GM19023 (cell line): ENCODE results near the gene RUVBL2.

Experiments
- ATAC-seq: cut with Tn5 transposase; IDR thresholded peaks from one replicate; pipeline ENCODE4 v1.9.1; 2021; ENCODE audit warnings: mild to moderate bottlenecking, moderate library complexity; ENCODE audit not compliant: unreplicated experiment

RUVBL2 gene

DNA sequence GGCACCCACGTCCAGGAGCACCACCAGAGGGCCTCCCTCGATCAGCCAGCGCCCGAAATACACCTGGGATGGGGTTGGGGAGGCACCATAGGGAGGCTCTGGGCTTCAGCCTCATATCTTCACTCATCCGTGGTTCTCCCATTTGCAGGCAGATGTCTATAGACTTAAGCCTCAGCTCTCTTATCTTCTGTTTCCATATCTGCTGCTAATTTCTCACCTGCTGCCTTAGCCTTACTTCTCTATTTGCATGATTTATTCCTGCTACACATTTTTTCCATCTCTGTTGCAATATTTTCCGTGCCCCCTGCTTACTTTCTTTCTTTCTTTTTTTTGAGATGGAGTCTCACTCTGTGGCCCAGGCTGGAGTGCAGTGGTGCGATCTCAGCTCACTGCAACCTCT lies 6.4 kb upstream of the RUVBL2 start:
- ATAC-seq = no peak

DNA sequence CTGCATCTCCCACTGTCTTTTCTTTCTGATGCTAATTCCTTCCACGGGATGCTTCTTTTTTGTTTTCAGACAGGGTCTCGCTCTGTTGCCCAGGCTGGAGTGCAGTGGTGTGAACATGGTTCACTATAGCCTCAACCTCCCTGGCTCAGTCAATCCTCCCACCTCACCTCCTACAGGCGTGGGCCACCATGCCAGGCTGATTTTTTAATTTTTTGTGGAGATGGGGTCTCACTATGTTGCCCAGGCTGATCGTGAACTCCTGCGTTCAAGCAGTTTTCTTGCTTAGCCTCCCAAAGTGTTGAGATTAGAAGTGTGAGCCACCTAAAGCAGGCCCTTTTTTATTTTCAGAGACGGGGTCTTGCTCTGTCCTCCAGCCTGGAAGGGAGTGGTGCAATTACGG lies 5.4 kb upstream of the RUVBL2 start:
- no peak for ATAC-seq

DNA sequence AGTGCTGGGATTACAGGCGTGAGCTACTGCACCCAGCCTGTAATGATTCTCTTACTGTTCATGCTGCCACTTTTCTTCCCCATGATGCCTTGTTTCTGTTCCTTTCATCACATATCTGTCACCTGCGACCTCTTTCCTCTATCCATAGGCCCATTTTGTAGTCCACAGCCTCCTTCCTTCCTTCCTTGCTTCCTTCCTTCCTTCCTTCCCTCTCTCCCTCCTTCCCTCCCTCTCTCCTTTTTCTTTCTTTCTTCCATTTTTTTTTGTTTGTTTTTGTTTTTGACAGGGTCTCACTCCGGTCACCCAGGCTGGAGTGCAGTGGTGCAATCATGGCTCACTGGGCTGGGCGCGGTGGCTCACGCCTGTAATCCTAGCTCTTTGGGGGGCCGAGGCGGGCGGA lies 4.8 kb upstream of the RUVBL2 start:
- no peak for ATAC-seq

DNA sequence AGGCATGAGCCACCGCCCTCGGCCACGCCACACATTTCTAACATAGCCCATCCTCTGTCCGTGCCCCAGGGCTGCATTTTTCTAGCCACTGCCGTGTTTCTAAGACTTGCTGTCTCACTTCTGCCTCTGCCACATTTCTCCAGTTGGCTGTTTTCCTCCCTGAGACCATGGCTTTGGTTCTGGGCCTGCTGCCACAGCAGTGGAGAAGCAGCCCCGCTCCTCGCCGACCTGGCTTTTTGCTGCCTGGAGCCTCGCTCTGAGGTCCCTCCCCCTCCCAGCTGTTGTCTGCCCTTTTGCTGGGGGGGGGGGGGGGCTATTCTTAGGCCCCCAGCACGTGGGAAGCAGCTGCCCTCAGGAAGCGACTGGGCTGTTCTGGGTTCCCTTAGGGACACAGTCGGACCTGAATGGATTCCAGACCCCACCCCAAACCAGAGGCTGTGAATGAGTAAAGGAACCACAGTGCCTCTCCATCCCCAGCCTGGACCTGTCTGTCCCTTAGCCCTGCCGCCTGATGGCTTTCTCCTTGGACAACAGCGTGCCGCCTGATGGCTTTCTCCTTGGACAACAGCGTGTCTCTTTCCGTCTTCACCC lies 3.9 kb upstream of the RUVBL2 start:
- ATAC-seq = no peak

DNA sequence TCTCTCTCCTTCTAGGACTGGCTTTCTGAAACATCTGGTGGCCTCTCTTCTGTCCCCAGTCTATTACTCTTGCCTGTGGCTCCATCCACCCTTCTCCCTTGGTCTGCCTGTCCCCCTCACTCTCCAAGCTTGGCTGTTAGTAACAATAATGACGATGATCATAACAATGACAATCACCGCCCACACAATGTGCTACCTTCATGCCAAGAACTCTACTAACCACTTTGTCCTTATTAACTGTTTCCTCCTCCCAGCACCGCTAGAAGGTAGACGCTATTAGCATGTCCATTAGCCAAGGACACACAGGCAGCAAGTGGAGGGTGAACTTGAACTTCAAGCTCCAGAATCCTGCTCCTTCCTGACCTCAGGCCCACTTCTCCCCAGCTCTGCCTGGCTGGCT lies 3.3 kb upstream of the RUVBL2 start:
- no peak for ATAC-seq

DNA sequence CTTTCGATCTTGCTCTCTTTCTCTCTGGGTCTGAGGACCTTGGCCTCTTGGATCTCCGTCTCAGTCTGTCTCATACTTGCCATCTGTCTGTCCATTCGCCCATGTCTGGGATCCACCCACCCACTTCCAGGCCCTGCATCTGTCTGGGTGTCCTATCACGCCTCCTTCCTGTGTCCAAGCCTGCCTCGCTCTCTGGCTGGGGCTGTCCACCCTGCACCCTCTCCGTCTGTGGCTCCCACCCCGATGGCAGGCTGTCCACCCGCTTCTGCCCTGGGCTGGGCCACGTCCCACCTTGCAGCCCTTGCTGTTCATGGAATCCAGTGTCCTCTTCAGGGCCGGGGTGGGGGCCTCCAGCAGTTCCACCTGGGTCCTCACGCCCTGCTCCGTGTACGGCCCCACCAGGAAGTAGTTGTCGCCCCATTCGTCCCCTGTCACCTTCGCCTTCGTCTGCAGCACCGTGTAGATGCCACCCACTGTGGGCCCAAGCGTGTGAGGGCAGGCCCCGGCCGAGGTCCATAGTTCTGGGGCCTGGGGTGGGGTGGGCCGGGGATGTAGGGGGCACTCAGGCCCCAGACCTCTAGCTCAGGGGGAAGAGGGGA lies 2.6 kb upstream of the RUVBL2 start:
- no peak for ATAC-seq

DNA sequence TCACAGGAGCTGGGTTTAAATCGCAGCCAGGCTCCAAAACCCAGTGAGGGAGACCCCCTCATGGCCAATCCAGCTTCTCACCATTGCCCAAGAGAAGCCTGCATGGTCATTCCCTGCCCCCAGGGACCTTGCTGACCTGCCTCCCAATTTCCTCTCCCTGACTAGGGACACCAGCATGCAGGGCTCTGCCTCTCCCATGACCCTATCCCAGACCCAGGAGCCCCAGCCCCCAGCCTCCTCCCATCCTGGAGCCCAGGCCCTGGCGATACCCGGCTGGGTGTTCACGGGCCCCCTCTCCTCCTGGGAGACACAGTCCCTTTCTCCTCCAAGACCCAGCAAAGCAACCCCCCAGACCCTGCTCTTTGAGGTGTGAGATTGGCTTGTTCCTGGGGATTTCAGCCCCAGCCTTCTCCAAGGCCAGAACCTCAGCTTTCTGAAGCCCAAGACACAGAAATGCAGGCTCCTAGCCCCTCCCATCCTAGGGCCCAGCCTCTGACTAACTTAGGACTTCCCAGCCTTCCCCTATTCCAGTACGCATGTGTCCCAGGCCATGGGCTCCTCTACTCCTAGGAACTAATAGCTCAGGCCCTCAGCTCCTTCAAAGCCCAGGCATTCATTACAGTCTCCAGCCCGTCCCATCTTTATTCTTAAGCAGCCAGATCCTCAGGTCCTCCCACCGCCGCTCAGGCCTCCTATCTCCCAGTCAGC lies 1.7 kb upstream of the RUVBL2 start:
- ATAC-seq = no peak

DNA sequence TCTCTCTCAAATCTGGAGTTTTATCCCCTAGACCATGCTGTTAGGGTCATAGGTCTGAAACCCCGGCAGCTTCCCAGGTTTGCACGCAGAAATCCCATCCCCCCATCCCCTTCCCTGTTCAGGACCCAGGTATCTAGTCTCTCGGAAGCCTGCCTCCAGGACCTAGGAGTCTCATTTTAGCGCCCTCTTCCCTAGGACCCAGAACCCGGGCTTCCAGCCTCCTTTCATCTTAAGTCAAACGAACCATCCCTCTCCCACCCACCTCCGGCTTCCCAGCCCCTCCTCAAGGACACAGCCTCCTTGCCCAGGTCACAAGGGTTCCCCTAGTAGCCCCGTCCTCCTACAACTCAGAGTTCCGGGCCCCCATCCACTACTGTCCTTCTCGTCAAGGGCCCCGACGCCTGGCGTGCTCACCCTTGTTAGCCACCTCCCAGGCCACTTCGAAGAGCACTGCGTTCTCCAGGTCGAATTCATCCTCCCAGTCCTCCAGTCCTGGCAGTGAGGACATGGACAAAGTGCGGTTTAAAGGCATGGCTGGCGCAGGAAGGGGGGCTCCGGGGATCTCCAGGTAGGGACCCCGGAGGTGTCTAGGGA lies 1.0 kb upstream of the RUVBL2 start:
- no peak for ATAC-seq

DNA sequence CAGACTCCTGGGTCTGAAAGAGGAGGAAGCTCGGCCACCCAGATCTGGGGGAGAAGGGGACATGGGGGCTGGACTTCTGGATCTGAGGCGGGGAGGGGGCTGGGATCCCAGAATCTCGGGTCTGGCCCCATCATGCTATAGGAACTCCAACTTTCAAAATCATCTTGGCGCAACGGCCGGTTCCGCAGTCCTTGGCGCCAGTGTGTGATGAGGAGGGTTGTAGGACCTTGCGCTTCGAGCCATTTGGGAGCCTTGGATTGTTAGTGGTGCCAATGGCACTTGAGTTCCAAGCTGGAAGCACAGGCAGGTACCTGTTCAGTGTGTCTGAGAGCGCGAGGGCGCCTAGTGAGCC lies 324 bp downstream of the RUVBL2 start:
- no peak for ATAC-seq

DNA sequence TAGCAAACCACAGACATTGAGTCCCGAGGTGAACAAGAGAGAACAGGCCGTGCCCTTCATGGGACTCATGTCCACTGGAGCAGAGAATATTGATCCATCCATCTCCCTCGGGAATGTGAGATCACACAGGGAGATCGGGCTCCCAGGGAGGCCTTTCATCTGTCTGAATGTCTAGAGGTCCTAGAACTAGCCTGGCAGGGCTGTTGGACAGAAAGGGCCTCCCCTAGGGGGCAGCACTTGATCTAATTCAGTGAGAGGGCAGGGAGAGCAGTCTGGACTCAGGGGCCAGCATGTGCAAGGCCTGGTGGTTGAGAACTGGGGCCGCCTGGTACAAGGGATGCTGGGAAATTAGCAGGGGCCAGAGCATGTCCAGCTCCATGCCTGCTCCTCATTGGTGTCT lies 4.3 kb downstream of the RUVBL2 start:
- ATAC-seq = no peak

DNA sequence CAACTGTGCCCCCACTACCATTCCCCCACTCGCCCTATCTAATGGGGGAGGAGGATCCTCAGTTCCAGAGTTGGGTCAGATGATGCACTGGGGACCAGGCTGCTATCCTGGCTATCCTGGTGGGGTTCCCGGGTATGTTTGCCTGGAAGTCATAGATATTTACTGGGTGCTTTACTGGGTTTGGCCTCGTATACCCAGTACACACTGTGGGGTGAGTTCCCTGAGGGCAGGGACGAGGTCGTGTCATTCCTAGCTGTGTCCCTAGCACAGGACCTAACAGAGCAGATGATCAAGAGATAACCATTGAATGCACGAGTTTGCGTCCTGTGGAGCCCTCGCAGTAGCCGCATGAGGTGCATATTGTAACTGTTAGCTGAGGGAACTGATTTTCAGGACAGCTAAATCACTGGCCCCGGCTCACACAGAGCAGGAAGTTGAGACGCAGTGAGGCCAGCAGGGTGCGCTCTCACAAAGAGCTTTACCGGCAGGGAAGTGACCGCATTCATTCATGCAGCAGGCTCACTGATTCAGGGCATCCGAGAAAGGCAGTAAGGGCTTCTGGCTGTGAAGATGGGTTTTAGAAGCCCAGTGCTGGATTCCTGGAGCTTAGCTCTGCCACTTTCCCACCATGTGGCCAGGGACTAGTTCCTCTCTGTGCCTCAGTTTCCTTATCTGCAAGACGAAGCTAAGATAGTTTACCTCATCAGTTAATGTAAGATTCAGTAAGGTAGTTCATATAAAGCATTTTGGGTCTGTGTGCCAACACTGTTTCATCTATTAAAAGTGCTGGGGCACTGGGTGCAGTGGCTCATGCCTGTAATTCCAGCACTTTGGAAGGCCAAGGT lies 6.0 kb downstream of the RUVBL2 start:
- ATAC-seq = no peak

DNA sequence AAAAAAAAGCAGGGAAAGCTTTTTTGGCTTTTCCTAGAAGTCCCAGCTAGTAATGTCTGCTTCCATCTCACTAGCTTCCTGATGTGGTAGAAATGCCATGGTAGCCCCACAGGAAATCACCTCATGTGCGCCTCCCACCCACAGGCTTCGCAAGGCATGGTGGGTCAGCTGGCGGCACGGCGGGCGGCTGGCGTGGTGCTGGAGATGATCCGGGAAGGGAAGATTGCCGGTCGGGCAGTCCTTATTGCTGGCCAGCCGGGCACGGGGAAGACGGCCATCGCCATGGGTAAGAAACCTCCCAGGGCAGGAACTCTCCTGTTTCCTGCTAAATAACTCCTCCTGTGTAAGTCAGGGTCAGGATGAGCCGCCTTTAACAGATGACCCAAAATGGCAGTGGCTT lies 10.4 kb downstream of the RUVBL2 start:
- no peak for ATAC-seq

DNA sequence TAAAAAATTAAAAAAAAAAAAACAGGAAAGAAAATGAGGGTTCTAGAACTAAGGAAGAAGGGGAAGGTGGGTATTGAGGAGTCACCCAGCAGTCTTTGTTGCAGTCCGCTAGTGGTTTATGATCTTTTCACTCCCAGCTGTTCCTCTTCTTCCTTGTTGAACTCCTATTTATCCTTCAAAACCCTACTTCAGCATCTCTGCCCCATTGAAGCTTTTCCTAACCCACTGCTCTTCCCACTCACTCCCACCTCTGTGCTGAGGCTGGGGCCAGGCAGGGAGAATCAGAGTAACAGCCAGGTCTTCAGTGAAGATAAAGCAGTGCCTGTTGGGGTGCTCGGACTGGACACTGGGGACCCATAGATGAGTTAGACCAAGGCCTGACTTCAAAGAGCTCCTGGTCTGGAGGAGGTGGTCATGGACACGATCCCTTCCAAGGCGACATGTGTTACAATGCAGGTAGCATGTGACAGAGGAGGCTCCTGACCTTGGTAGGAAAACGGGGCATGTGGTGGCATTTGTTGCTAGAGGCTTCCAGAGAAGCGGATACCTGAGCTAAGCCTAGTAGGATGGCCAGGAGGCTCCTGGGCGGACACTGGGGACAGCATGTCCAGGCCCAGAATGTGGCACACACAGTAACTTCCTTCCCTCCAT lies 11.4 kb downstream of the RUVBL2 start:
- no peak for ATAC-seq

DNA sequence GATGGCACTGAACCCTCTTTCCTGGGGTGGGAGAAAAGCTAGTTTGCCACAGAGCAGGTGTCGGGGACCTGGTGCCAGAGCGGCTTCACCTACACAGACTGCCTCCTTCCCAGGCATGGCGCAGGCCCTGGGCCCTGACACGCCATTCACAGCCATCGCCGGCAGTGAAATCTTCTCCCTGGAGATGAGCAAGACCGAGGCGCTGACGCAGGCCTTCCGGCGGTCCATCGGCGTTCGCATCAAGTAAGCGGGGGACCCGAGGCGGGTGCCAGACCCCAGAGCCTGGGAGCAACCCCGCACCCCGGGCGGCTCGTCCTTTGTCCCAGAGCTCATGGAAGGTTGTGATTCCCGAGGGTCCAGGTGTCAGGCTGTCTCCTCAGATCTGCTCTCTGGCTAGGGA lies 13.2 kb downstream of the RUVBL2 start:
- no peak for ATAC-seq

DNA sequence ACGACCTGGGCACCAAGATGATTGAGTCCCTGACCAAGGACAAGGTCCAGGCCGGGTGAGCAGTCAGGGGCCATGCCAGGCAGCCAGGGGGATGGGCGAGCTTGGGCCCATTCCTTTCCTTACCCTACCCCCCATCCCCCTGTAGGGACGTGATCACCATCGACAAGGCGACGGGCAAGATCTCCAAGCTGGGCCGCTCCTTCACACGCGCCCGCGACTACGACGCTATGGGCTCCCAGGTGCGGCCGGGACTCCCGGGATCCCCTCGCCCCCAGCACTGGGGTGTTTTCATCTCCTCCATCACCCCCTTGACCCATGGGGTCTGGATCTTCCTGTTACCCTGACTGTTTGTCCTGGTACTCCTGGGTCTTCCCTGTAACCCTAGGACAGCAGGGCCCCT lies 16.1 kb downstream of the RUVBL2 start:
- ATAC-seq = no peak

DNA sequence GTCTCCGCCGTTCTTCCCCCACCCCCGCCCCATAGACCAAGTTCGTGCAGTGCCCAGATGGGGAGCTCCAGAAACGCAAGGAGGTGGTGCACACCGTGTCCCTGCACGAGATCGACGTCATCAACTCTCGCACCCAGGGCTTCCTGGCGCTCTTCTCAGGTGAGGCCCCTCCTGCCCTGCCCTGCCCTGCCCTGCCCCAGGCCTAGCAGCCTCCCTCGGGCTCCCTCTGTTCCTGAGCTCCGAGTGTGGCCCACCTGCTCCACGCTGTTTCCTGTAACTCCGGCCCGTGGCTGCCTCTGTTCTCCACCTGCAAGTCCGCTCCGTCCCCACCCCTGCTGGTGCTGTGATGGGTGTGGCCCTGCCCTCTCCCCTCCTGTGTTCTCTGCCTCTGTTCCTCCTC lies 16.8 kb downstream of the RUVBL2 start:
- ATAC-seq = no peak

DNA sequence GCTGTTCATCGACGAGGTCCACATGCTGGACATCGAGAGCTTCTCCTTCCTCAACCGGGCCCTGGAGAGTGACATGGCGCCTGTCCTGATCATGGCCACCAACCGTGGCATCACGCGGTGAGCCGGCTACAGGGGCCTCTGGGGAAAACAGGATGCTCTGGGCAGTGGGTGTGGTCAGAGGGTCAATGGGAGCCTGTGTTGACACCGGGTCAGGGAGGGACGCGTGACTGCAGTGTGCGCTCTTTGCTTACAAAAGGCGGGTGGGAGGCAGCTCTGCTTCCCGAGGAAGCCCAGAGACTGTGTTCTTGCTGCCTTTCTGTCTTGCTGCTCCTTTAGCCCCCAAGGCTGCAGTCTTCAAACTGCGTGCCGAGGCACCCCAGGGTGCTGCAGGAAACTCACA lies 17.5 kb downstream of the RUVBL2 start:
- ATAC-seq = no peak

DNA sequence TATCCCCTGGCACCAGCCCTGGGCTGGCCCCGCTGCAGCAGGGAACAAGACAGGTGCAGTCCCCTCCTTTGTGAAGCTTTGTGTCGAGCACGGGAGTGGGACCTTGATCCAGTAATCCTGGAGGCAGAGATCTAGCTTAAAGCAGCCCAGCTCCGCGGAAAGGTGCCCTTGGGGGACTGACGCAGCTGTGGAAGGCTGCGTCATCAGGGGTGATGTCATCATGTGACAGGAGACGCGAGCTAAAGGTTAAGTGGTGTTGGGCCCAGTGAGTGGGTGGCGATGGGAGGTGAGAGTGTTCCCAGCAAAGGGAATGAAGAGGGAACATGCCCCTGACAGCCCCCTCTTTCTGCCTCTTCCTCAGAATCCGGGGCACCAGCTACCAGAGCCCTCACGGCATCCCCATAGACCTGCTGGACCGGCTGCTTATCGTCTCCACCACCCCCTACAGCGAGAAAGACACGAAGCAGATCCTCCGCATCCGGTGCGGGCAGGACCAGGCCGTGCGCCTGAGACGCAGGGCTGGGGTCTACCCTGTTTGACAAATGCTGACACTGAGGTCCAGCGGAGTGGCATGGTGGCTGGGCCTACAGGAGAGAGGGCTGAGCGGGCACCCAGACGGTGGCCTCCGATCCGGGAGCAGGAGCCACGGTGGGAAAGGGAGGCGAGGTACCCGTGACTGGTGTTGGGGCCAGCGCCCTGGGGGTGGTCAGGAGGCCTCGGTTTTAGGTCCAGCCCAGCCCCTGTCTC lies 20.6 kb downstream of the RUVBL2 start:
- no peak for ATAC-seq

DNA sequence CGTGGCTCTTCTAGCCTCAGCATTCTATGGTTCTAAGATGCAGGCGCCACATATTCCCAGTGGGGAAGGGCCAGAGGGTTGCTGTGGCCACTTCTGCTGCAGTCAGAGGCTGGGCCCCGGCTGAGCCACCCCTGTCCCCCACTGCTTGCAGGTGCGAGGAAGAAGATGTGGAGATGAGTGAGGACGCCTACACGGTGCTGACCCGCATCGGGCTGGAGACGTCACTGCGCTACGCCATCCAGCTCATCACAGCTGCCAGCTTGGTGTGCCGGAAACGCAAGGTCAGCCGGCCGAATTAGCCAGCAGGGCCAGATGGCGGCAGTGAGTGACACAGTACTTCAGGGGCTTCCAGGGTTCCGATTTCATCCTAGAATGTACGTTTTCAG lies 21.2 kb downstream of the RUVBL2 start:
- no peak for ATAC-seq

DNA sequence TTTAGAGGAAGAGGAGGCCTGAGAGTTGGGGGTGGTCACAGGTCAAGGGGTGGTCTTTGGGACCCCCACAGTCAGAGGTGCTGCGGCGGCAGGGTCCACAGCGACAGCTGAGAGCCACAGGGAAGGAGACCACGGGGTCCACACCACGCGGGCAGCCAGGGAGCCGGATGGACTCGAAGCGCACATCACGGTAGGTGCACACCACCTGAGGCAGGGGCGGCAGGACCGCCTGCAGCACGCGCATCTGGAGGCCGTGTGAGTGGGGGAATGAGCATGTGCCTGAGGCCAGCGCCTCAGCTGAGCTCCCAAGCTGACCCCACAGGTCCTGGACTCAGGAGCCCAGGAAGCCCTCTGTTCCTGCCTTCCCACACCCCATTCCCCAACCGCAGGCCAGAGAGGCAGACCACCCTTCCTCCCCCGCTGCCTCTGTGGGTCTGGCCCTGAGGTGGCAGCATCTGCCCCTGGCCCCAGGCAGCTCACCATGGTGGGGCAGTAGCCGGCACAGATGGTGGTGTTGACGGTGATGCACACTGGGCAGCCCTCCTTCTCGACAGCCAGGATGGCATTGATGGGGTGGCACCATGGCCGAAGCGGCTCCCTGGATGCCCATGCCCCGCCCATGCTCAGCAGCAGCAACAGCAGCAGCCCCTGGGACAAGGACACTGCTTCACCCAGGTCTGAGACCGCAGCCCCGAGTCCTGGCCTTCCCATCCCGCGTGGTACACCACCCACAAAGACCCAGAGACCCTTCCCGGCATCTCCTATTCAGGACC lies 22.6 kb downstream of the RUVBL2 start:
- no peak for ATAC-seq
